NCI-H146 treated with DMSO at 0.1 percent for 48 hours (cell line): ENCODE results near the gene HDAC8.

Experiments
- DNase-seq: peaks from one replicate; lab custom pipeline; 2025; ENCODE audit not compliant: unreplicated experiment; lab: John Stamatoyannopoulos, UW

Gene HDAC8

DNA sequence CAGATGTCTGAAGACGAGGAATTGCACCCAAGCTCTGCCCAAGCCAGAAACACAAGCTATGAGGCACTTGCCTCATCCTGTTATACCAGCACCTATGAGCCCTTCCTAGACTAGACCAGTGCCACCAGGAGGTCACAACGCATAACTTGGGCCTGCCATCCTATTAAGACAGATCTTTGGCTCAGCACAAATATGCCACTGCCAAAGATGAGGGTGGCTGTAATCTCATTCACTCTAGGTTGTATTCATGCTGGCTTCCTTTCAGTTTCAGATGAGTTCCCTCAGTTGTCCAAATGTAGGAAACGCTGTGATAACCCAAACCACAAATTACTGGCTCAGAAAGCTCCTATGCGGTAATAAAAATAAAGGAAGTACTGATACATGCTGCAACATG, 190.4 kb downstream of the HDAC8 start:
- no peak for DNase-seq

DNA sequence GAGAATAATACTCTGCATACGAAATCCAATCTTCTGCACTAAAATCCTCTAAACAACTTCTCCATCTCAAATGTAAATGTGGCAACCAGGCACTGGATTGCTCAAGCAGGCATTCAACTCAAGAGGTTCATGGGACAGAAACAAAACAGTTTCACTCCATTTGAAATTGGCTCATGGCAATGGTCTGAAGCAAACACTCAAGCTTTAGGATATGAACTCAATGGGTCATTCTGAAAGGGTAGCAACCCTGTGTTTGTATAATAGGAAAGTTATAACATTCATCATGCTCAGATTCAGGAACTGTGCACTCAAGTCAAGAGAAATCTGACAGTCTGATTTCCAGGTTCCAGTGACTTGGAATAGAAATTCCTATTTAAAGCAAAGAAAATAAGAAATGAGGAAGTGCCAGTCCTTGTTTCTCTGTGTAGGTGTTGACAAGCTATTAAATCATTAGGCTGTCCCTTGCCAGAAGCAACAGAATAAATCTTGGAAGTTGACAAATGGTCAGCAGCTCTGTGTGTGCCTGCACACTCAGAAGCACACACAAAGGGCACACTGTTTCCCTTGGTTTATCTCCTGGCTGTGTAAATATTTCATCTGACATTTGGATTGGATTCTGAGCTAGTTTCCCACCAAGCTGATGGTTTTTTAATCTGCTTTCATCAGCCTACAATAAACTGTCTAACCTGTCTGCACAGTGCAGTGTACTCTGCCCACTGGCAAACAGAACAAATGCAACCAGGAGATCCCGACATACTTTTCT, 191.0 kb downstream of the HDAC8 start:
- DNase-seq, result no peak

- no peak for DNase-seq
Measured at GRCh38 chrX:72376124-72376523, 196.5 kb downstream of the HDAC8 start.

GRCh38 chrX:72373136-72373535, 199.5 kb downstream of the HDAC8 start:
- no peak for DNase-seq

DNA sequence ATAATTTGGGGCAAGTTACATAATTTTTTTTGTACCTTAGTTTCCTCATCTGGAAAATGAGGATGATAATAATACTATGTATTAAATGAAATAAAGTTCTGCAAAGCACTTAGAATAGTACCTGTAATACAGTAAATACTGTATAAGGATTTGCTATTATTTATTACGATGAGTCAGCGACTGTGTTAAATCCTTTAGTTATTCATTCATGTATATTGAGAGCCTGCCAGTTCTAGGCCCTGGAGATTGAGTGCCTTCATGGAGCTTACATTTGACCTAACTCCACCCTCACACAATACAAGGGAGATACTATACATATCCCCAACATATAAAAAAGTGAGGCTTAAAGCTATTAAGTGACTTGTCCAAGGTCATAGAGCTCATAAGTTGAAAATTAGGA, 199.9 kb downstream of the HDAC8 start:
- no peak for DNase-seq

DNA sequence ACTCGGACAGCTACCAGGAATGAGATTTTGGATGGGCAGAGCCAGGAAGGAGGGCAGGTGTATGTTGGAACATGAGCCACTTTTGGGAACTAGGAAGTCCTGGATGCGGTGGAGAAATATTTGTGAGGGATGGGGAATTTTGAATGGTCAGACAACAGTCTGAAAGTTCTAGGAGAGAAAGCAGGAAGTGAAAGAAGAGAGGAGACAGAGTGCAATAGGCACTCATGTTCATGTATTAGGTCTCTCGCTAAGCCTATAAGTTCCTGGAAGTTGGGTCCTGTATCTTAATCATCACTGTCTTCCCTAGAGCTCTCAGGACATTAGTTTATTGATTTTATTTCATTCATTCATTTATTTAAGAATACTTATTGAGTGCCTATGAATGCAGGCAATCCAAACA, 201.2 kb downstream of the HDAC8 start:
- no peak for DNase-seq

- no peak for DNase-seq
Measured at GRCh38 chrX:72368796-72369195, 203.8 kb downstream of the HDAC8 start.

- no peak for DNase-seq
Measured at GRCh38 chrX:72367516-72367915, 205.1 kb downstream of the HDAC8 start.

DNA sequence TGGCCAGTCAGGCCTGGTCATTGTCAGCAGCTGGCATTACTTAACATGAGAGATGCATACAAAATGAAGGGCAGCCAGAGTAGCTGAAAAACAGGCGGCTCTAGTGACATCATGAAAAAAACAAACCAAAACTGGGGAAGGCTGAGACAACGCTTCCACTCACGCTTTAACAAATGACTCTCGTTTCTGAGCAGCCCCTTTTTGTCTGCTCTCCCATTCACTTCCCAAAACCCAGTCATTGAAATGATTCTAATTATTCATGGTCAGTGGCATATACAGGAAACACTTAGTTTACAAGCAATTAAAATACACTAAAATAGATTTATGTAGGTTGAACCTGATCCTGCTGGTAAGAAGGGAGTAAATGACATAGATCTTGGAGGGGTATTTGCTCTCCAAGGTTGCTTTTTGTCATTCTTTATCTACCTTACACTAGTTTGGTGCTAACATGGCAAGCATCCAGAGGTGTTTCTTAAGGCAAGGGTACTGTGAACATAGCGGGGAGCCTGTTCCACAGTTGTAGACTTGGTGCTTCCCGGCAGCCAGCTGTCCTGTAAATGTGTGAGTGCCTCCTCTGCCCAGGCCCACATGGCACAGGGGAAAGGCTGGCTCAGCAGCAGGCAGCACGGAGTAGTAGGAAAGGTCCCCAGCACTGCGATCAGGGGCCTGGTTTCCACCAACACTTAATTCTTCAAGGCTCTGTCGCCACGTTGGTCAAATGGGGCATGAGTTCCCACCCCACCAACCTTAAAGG, 205.8 kb downstream of the HDAC8 start:
- DNase-seq, result no peak

DNA sequence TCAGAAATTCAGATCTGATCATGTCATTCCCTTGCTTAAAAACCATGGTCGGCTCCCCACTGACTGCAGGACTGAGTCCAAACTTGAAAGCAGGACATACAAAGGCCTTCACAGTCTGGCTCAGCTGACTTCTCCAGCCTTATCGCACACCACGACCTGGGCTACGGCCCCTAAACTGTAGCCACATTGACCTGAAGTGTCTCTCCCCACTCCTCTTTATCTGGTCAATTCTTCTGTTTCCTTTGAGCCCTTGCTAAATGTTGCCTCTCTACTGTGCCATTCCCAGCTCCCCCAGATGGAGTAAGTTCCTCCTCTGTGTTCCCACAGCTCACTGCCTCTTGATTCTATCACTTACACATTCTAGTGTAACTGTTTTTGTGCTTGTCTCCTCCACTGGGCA, 206.5 kb downstream of the HDAC8 start:
- no peak for DNase-seq

- no peak for DNase-seq
Measured at GRCh38 chrX:72365126-72365525, 207.5 kb downstream of the HDAC8 start.

- no peak for DNase-seq
Measured at GRCh38 chrX:72360326-72360725, 212.3 kb downstream of the HDAC8 start.

GRCh38 chrX:72358313-72358712, 214.3 kb downstream of the HDAC8 start:
- no peak for DNase-seq

- no peak for DNase-seq
Measured at GRCh38 chrX:72352786-72353185, 219.9 kb downstream of the HDAC8 start.

- DNase-seq, result no peak
Measured at GRCh38 chrX:72351606-72352334, 220.9 kb downstream of the HDAC8 start.

DNA sequence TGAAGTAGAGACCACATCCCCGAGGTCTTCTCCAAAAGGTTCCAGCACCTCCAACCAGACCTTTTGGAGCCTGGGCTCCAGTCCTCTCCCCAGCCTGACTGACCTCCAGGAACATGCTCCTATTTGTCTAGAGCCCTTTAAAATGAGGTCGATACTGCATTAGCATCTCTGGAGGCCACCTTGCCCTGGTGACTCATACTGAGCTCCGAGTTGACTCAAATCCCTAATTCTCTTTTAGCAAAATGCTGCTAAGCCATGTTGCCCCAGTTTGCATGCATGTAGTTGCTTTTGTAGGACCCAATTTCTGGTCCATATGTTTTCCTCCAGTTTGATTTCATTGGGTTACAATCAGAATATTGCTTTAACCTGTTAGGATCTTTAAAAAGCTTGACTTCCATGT, 223.5 kb downstream of the HDAC8 start:
- DNase-seq, result no peak

DNA sequence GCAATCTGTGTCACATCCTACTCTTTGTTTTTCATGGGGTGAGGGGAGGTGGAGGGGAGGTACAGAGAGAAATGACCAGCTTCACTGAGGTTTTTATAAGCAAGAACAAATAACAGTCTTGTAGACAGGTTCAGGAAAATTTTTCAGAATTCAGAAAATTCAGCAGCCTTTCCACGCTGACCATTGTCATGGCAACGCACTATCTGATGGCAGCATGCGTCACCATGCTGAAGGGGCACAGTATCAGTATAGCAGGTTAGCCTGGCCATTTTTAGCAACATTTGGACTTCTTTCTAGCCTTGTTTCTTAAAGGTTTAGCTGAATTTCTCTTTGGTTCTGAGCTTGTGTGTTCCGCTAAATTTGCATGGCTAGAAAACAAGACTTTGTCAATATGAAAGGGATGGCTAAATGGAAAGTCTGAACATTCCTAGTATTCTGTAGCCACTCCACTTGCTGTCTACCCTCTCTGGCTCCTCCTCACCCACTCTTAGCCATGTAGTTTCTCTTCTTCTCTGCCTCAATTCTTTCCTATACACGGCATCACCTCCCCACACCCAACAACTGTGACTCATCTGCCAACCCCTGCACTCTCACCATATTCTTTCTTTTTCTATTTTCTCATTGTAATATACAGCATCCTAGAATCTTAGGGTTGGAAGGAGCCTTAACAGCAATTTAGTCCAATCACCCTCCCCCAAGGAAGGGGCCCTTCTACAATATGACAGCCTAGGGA, 224.2 kb downstream of the HDAC8 start:
- DNase-seq, result no peak

DNA sequence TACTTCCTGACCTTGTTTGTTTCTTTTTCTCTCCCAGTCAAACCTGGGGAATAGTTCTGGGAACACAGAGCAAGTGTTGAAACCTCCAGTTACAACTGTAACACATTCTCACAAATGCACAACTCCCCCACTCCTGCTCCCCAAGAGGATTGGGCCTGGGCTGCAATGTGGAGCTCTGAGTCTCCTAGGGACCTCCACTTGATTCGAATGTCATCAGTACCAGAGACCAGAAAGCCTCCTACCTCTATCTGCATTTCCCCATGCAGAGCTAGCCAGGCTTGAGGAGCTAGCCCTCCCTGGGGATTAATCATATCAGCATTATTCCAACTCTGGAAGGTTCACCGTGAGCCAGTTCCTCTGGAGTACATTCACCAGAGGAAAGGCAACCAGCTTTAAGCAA, 225.3 kb downstream of the HDAC8 start:
- DNase-seq, result no peak

DNA sequence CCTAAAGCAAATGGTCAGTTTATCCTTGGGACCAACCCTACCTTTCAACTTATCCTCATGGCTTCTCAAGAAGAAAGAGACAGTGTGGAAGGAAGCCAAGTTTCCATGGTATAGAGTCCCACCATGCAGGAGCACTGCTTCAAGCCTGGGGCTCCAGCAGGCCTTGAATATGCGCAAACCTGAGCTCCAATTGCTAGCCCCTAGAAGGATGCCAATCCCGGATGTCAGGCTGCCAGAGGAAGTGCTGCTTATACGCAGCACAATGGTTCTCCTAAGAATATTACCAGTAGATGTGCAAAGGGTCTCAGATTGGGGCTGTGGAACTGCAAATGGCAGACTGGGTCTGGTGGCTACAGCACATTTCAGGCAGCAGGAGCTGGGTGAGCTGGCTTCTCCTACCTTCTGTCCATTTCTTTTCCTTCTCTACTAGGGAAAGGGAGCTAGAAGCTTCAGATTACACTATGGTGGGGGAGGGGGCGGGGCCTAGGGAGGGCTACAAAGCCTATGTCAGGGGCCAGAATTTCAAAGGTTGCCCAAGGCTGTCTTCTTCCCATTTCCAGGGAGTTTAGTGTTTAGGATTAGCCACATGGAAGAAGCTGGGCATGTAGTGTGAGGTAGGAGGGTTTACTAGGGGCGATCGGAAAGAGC, 226.2 kb downstream of the HDAC8 start:
- no peak for DNase-seq

DNA sequence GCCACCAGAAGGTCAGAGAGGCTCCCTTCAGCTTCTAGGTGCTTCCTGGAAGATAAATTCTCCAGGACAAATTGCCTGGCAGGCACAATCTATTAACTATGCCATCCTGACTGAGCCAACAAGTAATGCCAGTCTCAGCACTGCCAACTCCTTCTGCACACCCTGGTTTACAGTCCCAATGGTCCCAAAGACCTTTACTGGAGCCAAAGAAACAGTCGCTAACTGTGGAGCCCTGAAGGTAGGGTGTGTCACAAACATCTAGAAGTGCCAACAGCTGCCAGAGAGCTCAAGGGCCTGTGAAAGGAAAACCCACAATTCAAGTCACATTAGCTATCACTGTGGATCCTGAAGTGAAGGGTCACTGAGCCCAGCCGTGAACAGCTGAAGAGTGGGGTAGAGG, 232.0 kb downstream of the HDAC8 start:
- DNase-seq, result no peak

DNA sequence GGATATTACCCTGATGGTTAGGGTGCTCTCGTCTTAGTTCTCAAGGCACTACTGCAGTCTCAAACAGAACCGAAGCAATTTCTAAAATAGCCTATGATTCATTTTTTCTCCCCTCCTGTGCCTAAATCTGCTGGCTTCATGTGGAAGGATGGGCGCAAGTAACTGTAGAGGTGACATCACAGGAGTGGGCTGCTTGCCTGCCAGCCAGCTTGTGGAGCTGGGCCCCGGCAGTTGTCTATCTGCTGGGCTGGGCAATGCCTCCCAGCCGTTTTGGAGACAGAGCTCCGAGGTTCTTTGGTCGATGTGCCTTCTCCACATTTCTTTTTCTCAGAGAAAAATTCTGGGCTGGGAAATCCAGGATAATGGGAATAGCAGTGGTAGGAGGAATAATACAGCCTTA, 232.6 kb downstream of the HDAC8 start:
- DNase-seq, result no peak
